Breast epithelium (tissue), 3 donors: ENCODE data around the gene SMYD4.

Experiments used
- POLR2A ChIP-seq: fragments of 450-650 bp; IDR thresholded peaks from one replicate; pipeline ENCODE4 v1.6.1; 2016; ENCODE audit warnings: antibody characterized with exemption, mild to moderate bottlenecking, moderate library complexity
- POLR2AphosphoS5 ChIP-seq, 3 donors: sonication (generic); formaldehyde crosslinking; IDR thresholded peaks; one replicate each; pipeline ENCODE4 v1.6.1; 2017; ENCODE audit warnings: antibody characterized with exemption in 3 of 3
- TF ChIP-seq, protein P1 (sequence below), 3 donors: fragments of 450-650 bp; IDR thresholded peaks; one replicate each; pipeline ENCODE4 v1.5.1; 2016 to 2017; ENCODE audit warnings: antibody characterized with exemption in 3 of 3, mild to moderate bottlenecking in 3 of 3, moderate library complexity in 3 of 3

DNA sequence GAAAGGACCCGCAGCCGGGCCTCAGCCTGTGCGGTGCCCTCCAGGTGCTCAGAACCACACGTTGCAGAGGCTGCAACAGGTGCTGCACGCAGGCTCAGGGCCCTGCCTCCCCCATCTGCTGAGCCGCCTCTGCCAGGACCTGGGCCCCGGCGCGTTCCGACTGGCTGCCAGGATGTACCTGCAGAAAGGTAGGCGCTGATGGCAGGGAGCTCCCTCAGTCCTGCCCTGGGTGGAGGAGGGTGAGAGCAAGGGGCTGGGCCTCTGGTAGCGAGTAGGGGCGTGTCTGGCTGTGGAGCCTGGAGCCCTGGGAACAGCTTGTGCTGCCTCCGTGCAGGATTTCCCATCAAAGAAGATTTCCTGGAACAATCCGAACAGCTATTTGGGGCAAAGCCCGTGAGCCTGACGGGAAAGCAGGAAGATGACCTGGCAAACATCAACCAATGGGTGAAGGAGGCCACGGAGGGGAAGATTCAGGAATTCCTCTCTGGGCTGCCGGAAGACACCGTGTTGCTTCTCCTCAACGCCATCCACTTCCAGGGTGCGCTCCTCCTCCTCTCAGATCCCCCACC lies 82.6 kb downstream of the SMYD4 start:
- TF ChIP-seq, protein P1, sequence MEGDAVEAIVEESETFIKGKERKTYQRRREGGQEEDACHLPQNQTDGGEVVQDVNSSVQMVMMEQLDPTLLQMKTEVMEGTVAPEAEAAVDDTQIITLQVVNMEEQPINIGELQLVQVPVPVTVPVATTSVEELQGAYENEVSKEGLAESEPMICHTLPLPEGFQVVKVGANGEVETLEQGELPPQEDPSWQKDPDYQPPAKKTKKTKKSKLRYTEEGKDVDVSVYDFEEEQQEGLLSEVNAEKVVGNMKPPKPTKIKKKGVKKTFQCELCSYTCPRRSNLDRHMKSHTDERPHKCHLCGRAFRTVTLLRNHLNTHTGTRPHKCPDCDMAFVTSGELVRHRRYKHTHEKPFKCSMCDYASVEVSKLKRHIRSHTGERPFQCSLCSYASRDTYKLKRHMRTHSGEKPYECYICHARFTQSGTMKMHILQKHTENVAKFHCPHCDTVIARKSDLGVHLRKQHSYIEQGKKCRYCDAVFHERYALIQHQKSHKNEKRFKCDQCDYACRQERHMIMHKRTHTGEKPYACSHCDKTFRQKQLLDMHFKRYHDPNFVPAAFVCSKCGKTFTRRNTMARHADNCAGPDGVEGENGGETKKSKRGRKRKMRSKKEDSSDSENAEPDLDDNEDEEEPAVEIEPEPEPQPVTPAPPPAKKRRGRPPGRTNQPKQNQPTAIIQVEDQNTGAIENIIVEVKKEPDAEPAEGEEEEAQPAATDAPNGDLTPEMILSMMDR (IDR thresholded peaks at IDR 0.05), result no peak
- TF ChIP-seq POLR2A (no peak), POLR2AphosphoS5 (IDR thresholded peaks at IDR 0.05) (peak; percentile 68 to 95 (median 94))
